GM12891 (cell line): ENCODE results near the gene CD69.

Experiments
- POLR2A ChIP-seq: IDR thresholded peaks from 2 replicates; pipeline ENCODE4 v1.6.1; 2011; ENCODE audit warnings: low read depth, low read length, control low read depth
- POLR2AphosphoS5 ChIP-seq: IDR thresholded peaks from 2 replicates; pipeline ENCODE4 v1.6.1; 2011; ENCODE audit warnings: low read depth, low read length, control low read depth
- POU2F2 ChIP-seq: IDR thresholded peaks from 2 replicates; pipeline ENCODE4 v1.6.1; 2011; ENCODE audit warnings: low read depth, mild to moderate bottlenecking, control low read depth, low read length, moderate library complexity
- SPI1 ChIP-seq: IDR thresholded peaks from 2 replicates; pipeline ENCODE4 v1.6.1; 2011; ENCODE audit warnings: low read depth, low read length, control low read depth
- TAF1 ChIP-seq: IDR thresholded peaks from 2 replicates; pipeline ENCODE4 v1.6.1; 2011; ENCODE audit warnings: low read depth, low read length, control low read depth

- TF ChIP-seq POLR2A (no peak), POLR2AphosphoS5 (no peak), SPI1 (no peak), TAF1 (no peak), POU2F2 (no peak)
Measured at GRCh38 chr12:9758119-9758518, 2.6 kb downstream of the CD69 start.
